Parathyroid adenoma (tissue), 2 donors: ENCODE measurements around the gene NKAIN2.
"Not testable (repeated sequence)": the region's sequence is repeated elsewhere in the genome, so short reads cannot be mapped to it uniquely, and the experiment has no call there.

ENCODE experiments used
- H2AFZ ChIP-seq: fragments of 300-600 bp; sonication (generic); one replicate; pipeline ENCODE4 v1.7.0; 2017; ENCODE audit warnings: antibody characterized with exemption, mild to moderate bottlenecking
- H3K27ac ChIP-seq: fragments of 300-600 bp; sonication (generic); one replicate; pipeline ENCODE4 v1.7.0; 2017
- H3K27me3 ChIP-seq: fragments of 300-600 bp; sonication (generic); one replicate; pipeline ENCODE4 v1.7.0; 2017; ENCODE audit warnings: low read length; ENCODE audit not compliant: control insufficient read depth, insufficient read depth
- H3K36me3 ChIP-seq: fragments of 300-600 bp; sonication (generic); one replicate; pipeline ENCODE4 v1.7.0; 2017; ENCODE audit warnings: low read length; ENCODE audit not compliant: control insufficient read depth, insufficient read depth
- H3K4me1 ChIP-seq: fragments of 300-600 bp; sonication (generic); one replicate; pipeline ENCODE4 v1.7.0; 2017; ENCODE audit warnings: control low read depth
- H3K4me2 ChIP-seq: fragments of 300-600 bp; sonication (generic); one replicate; pipeline ENCODE4 v1.7.0; 2017; ENCODE audit warnings: low read length
- H3K4me3 ChIP-seq: fragments of 300-600 bp; sonication (generic); one replicate; pipeline ENCODE4 v1.7.0; 2017; ENCODE audit warnings: low read depth, low read length
- H3K79me2 ChIP-seq: fragments of 300-600 bp; sonication (generic); one replicate; pipeline ENCODE4 v1.7.0; 2017; ENCODE audit warnings: control low read depth
- H3K9ac ChIP-seq: fragments of 300-600 bp; sonication (generic); one replicate; pipeline ENCODE4 v1.7.0; 2017; ENCODE audit warnings: mild to moderate bottlenecking
- H3K9me3 ChIP-seq: fragments of 300-600 bp; sonication (generic); one replicate; pipeline ENCODE4 v1.7.0; 2017; ENCODE audit warnings: low read length; ENCODE audit not compliant: control insufficient read depth
- CTCF ChIP-seq: fragments of 300-600 bp; sonication (generic); IDR thresholded peaks from one replicate; pipeline ENCODE4 v1.7.0; 2017; ENCODE audit warnings: antibody characterized with exemption, mild to moderate bottlenecking
- donor health status: primary hyperparathyroidism.

Gene NKAIN2

GRCh38 chr6:123966618-123967017 lies 163.0 kb downstream of the NKAIN2 start:
- H3K27ac ChIP-seq, result no peak overlapping the region
- no peak overlapping the region for H2AFZ ChIP-seq
- H3K4me2 ChIP-seq, result no peak overlapping the region
- H3K27me3 ChIP-seq, result no peaks in the 10 kb centered on the region
- no peaks in the 10 kb centered on the region for H3K36me3 ChIP-seq
- no peaks in the 10 kb centered on the region for H3K4me1 ChIP-seq
- H3K9ac ChIP-seq, result no peak overlapping the region
- no peak for TF ChIP-seq CTCF
- H3K9me3 ChIP-seq, result no peaks in the 10 kb centered on the region
- H3K79me2 ChIP-seq, result no peaks in the 10 kb centered on the region
- no peak overlapping the region for H3K4me3 ChIP-seq

- no peak for TF ChIP-seq CTCF
- no peaks in the 10 kb centered on the region for H3K79me2 ChIP-seq
Observed at GRCh38 chr6:123967905-123968304, 164.2 kb downstream of the NKAIN2 start.

GRCh38 chr6:123972600-123973294 lies 169.1 kb downstream of the NKAIN2 start:
- Histone ChIP-seq H3K9me3 (no peaks in the 10 kb centered on the region), H3K79me2 (no peaks in the 10 kb centered on the region), H3K36me3 (no peaks in the 10 kb centered on the region), H3K4me2 (no peak overlapping the region), H3K27ac (no peak overlapping the region), H3K4me1 (no peaks in the 10 kb centered on the region), H3K27me3 (no peaks in the 10 kb centered on the region), H2AFZ (no peak overlapping the region), H3K9ac (no peak overlapping the region), H3K4me3 (no peak overlapping the region)
- no peak for TF ChIP-seq CTCF

More at GRCh38 chr6:123967905-123968304, 164.2 kb downstream of the NKAIN2 start:
- Histone ChIP-seq H3K27ac (no peak overlapping the region), H2AFZ (no peak overlapping the region), H3K9ac (no peak overlapping the region), H3K4me3 (no peak overlapping the region), H3K27me3 (no peaks in the 10 kb centered on the region), H3K4me2 (no peak overlapping the region), H3K36me3 (no peaks in the 10 kb centered on the region), H3K9me3 (no peaks in the 10 kb centered on the region), H3K4me1 (no peaks in the 10 kb centered on the region)

GRCh38 chr6:123980311-123980710 lies 176.6 kb downstream of the NKAIN2 start:
- no peak overlapping the region for H3K4me2 ChIP-seq
- no peaks in the 10 kb centered on the region for H3K9me3 ChIP-seq
- no peak for TF ChIP-seq CTCF

GRCh38 chr6:123986938-123987337 lies 183.3 kb downstream of the NKAIN2 start:
- no peak for TF ChIP-seq CTCF
- H3K9ac ChIP-seq, result no peak overlapping the region
- H3K9me3 ChIP-seq, result no peaks in the 10 kb centered on the region
- no peak overlapping the region for H2AFZ ChIP-seq
- H3K27ac ChIP-seq, result no peak overlapping the region
- H3K4me3 ChIP-seq, result no peak overlapping the region
- H3K79me2 ChIP-seq, result no peaks in the 10 kb centered on the region
- no peak overlapping the region for H3K4me2 ChIP-seq
- H3K27me3 ChIP-seq, result no peaks in the 10 kb centered on the region
- H3K36me3 ChIP-seq, result no peaks in the 10 kb centered on the region
- H3K4me1 ChIP-seq, result no peaks in the 10 kb centered on the region

More at GRCh38 chr6:123980311-123980710, 176.6 kb downstream of the NKAIN2 start:
- no peaks in the 10 kb centered on the region for H3K27me3 ChIP-seq
- H3K27ac ChIP-seq, result no peak overlapping the region
- H3K4me3 ChIP-seq, result no peak overlapping the region
- no peak overlapping the region for H2AFZ ChIP-seq
- no peaks in the 10 kb centered on the region for H3K4me1 ChIP-seq
- H3K79me2 ChIP-seq, result no peaks in the 10 kb centered on the region
- H3K9ac ChIP-seq, result no peak overlapping the region
- H3K36me3 ChIP-seq, result no peaks in the 10 kb centered on the region

- not testable (repeated sequence) for H3K4me2 ChIP-seq, H3K27ac ChIP-seq, H3K4me3 ChIP-seq, H3K9ac ChIP-seq, H3K36me3 ChIP-seq, H3K4me1 ChIP-seq, H3K9me3 ChIP-seq, H3K79me2 ChIP-seq, H3K27me3 ChIP-seq, H2AFZ ChIP-seq
Observed at GRCh38 chr6:123989918-123990317, 186.3 kb downstream of the NKAIN2 start.
